ENCODE measurements around the gene SBF2. TPM values are rescaled to one million over a fixed set of nuclear protein-coding genes. Genes with fewer than 3 reads are reported as not detected.
A peak's percentile ranks its signal among the peaks of the same experiment; 100 is the strongest.

Gene SBF2
- total and polyA plus RNA-seq, 9 of the 15 experiments (the other 6 are each of a cell fraction or from before 2014, with no cell fraction given) = 0.80 to 9.5 (median 5.0) TPM

DNA sequence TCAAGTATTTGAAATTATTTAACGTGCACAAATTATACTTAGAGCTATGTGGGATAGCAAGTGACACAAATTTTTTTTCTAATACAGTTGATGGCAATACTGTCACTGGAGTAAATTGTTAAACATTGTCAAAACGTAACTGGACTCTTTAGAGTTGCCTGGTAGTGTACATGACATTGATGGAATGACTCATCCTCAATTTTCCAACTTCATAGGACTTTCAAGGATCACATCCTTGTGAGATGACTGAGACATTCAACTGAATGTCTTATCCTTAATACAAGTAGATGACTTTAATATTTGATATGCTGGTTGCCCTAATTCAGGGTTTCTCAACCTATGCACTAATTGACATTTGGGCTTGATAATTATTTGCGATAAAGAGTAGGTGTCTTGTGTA, 320.1 kb downstream of the SBF2 start:
- no peak for FAIRE-seq
- Histone ChIP-seq H3K4me3 (no peak overlapping the region), H2AFZ (ENCODE audit: low read depth, low read length) (no peak overlapping the region), H3K79me2 (ENCODE audit: control insufficient read depth, insufficient read depth, low read length) (no peaks in the 10 kb centered on the region), H3K27ac (ENCODE audit: extremely low read depth, low read depth, low read length) (no peak overlapping the region), H3K36me3 (ENCODE audit: control insufficient read depth, insufficient read depth, low read length) (no peaks in the 10 kb centered on the region), H3K9ac (ENCODE audit: insufficient read depth in 1 of 2, low read depth in 2 of 2, low read length in 2 of 2) (no peak overlapping the region), H3K9me3 (replicated peaks; ENCODE audit: control insufficient read depth, insufficient read depth, low read depth, low read length) (no peaks in the 10 kb centered on the region), H3K27me3 (ENCODE audit: control insufficient read depth in 2 of 2, insufficient read depth in 2 of 2, low read length in 2 of 2) (no peaks in the 10 kb centered on the region), H4K20me1 (replicated peaks; ENCODE audit: control insufficient read depth, insufficient read depth, low read length) (no peaks in the 10 kb centered on the region), H3K4me2 (ENCODE audit: insufficient read depth, low read length) (no peak overlapping the region), H3K4me1 (replicated peaks in 1 of 2; ENCODE audit: control insufficient read depth in 2 of 2, insufficient read depth in 2 of 2, low read length in 2 of 2) (no peaks in the 10 kb centered on the region), H3K9me1 (ENCODE audit: control insufficient read depth, insufficient read depth, low read length) (no peaks in the 10 kb centered on the region)
- CTCF ChIA-PET (ENCODE audit: low intra/inter-chr PET ratio) = interaction anchor here (2.2 to 2.6 kb wide), 2 partner anchors 112 to 216 kb away, joined by 16 to 33 read pairs; no protein-coding TSS in a partner anchor
- peak; percentile 15; the same call in 1 of the 2 replicates for TF ChIP-seq JUND (IDR thresholded peaks at IDR 0.05; ENCODE audit: borderline replicate concordance, low read depth, low read length)
- TF ChIP-seq JUND (tag; IDR thresholded peaks at IDR 0.05; ENCODE audit: borderline replicate concordance, low read depth, low read length) = no peak
- no peak for TF ChIP-seq TAF15 (IDR thresholded peaks at IDR 0.05; ENCODE audit: low read depth, low read length)
- no peak for TF ChIP-seq ELF2 (CRISPR knock-in tag; IDR thresholded peaks at IDR 0.05)
- no peak for TF ChIP-seq SRF (CRISPR knock-in tag; IDR thresholded peaks at IDR 0.05)
- TF ChIP-seq ZNF696 (CRISPR knock-in tag; conservative IDR thresholded peaks at IDR 0.05) = no peak
- TF ChIP-seq, protein P1, sequence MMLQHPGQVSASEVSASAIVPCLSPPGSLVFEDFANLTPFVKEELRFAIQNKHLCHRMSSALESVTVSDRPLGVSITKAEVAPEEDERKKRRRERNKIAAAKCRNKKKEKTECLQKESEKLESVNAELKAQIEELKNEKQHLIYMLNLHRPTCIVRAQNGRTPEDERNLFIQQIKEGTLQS (IDR thresholded peaks at IDR 0.05) = peak; percentile 33; the same call in 1 of the 2 replicates
- TF ChIP-seq, protein P1 (CRISPR knock-in tag; conservative IDR thresholded peaks at IDR 0.05) = no peak
- TF ChIP-seq SAFB (IDR thresholded peaks at IDR 0.05; ENCODE audit: borderline replicate concordance, low read depth, low read length) = no peak
- TF ChIP-seq LEF1 (IDR thresholded peaks at IDR 0.05) = no peak
- in situ Hi-C loops (cut with MboI) (loop anchor here (10.0 kb wide), 1 partner anchor 109 kb away; no protein-coding TSS in a partner anchor), intact Hi-C loops (cut with micrococcal nuclease) (loop anchor here (1.0 to 10.0 kb wide), 3 partner anchors 112 to 359 kb away; no protein-coding TSS in a partner anchor)
- ATAC-seq = no peak
- no TSS peak for BruUV-seq (replicated peaks)
- WGBS (ENCODE audit: insufficient coverage, low coverage, missing lambda C conversion rate) = 8% methylated on average over 3 of the region's 3 CpGs
- DNase-seq (ENCODE audit: extremely low read depth in 1 of 4, low spot score in 3 of 4) = no peak
- POLR2A ChIA-PET = no interaction called here
